Measurements from ENCODE around the gene SERPINI2. TPM values are rescaled to one million over a fixed set of nuclear protein-coding genes. Genes with fewer than 3 reads are reported as not detected.

Gene SERPINI2
- total RNA-seq, 1 donor from 2014 or later = 0.70 TPM

GRCh38 chr3:167467848-167468611, 5.8 kb downstream of the SERPINI2 start:
- no peak for DNase-seq (ENCODE audit: extremely low spot score, unreplicated experiment)
- no peak for TF ChIP-seq CTCF (conservative IDR thresholded peaks at IDR 0.05)
- Mint-ChIP-seq H3K36me3 (no peaks in the 10 kb centered on the region), H3K27ac (no peak overlapping the region), H3K4me3 (no peak overlapping the region), H3K27me3 (no peaks in the 10 kb centered on the region), H3K4me1 (ENCODE audit: unreplicated experiment) (no peaks in the 10 kb centered on the region), H3K9me3 (no peaks in the 10 kb centered on the region)

- Mint-ChIP-seq H3K27me3 (no peaks in the 10 kb centered on the region), H3K27ac (no peak overlapping the region), H3K4me3 (no peak overlapping the region), H3K4me1 (ENCODE audit: unreplicated experiment) (no peaks in the 10 kb centered on the region), H3K9me3 (no peaks in the 10 kb centered on the region), H3K36me3 (no peaks in the 10 kb centered on the region)
- no peak for TF ChIP-seq CTCF (conservative IDR thresholded peaks at IDR 0.05)
- DNase-seq (ENCODE audit: extremely low spot score, unreplicated experiment) = no peak
These were observed 6.9 kb downstream of the SERPINI2 start for GRCh38 chr3:167466966-167467365.

GRCh38 chr3:167456157-167456799, 17.6 kb downstream of the SERPINI2 start:
- no peaks in the 10 kb centered on the region for H3K9me3 Mint-ChIP-seq
- H3K4me3 Mint-ChIP-seq = no peak overlapping the region
- no peak overlapping the region for H3K27ac Mint-ChIP-seq
- H3K4me1 Mint-ChIP-seq (ENCODE audit: unreplicated experiment) = no peaks in the 10 kb centered on the region
- no peaks in the 10 kb centered on the region for H3K27me3 Mint-ChIP-seq
- no peaks in the 10 kb centered on the region for H3K36me3 Mint-ChIP-seq
- TF ChIP-seq CTCF (conservative IDR thresholded peaks at IDR 0.05) = no peak
- no peak for DNase-seq (ENCODE audit: extremely low spot score, unreplicated experiment)

GRCh38 chr3:167453815-167454214, 20.0 kb downstream of the SERPINI2 start:
- no peak overlapping the region for H3K4me3 Mint-ChIP-seq
- no peak overlapping the region for H3K27ac Mint-ChIP-seq
- TF ChIP-seq CTCF (conservative IDR thresholded peaks at IDR 0.05) = no peak
- H3K4me1 Mint-ChIP-seq (ENCODE audit: unreplicated experiment) = no peaks in the 10 kb centered on the region
- DNase-seq (ENCODE audit: extremely low spot score, unreplicated experiment) = no peak
- no peaks in the 10 kb centered on the region for H3K27me3 Mint-ChIP-seq
- H3K9me3 Mint-ChIP-seq = no peaks in the 10 kb centered on the region
- H3K36me3 Mint-ChIP-seq = no peaks in the 10 kb centered on the region

GRCh38 chr3:167451282-167451681, 22.6 kb downstream of the SERPINI2 start:
- TF ChIP-seq CTCF (conservative IDR thresholded peaks at IDR 0.05) = no peak
- no peaks in the 10 kb centered on the region for H3K4me1 Mint-ChIP-seq (ENCODE audit: unreplicated experiment)
- no peak overlapping the region for H3K4me3 Mint-ChIP-seq
- no peaks in the 10 kb centered on the region for H3K9me3 Mint-ChIP-seq
- DNase-seq (ENCODE audit: extremely low spot score, unreplicated experiment) = no peak
- H3K27me3 Mint-ChIP-seq = no peaks in the 10 kb centered on the region
- H3K36me3 Mint-ChIP-seq = no peaks in the 10 kb centered on the region
- no peak overlapping the region for H3K27ac Mint-ChIP-seq

Data from type B pancreatic cell (in vitro differentiated cells).